GM18508 (cell line): ENCODE results near the gene TNFAIP8L2.

Experiments
- ATAC-seq: cut with Tn5 transposase; IDR thresholded peaks from one replicate; pipeline ENCODE4 v1.9.1; 2021; ENCODE audit warnings: moderate number of reproducible peaks; ENCODE audit not compliant: insufficient read depth, unreplicated experiment

Gene TNFAIP8L2

GRCh38 chr1:151145304-151146071, 11.0 kb upstream of the TNFAIP8L2 start:
- no peak for ATAC-seq

DNA sequence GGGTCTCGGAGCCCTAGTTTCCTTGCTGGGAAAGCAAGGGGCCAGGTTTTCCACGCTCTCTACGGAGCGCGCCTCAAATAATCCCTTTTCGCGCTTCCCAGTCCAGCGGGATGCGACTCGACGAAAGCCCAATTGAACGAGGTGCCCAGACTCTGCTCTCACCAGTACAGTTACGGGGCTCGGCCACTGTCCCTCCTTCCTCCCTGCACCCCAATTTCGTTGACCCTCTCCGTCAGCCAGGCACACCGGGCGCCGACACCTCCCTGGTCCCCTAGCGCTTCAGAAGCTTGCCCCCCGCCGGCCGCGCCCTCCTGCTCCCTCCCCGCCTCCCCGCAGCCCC, 10.4 kb upstream of the TNFAIP8L2 start:
- ATAC-seq: no peak

DNA sequence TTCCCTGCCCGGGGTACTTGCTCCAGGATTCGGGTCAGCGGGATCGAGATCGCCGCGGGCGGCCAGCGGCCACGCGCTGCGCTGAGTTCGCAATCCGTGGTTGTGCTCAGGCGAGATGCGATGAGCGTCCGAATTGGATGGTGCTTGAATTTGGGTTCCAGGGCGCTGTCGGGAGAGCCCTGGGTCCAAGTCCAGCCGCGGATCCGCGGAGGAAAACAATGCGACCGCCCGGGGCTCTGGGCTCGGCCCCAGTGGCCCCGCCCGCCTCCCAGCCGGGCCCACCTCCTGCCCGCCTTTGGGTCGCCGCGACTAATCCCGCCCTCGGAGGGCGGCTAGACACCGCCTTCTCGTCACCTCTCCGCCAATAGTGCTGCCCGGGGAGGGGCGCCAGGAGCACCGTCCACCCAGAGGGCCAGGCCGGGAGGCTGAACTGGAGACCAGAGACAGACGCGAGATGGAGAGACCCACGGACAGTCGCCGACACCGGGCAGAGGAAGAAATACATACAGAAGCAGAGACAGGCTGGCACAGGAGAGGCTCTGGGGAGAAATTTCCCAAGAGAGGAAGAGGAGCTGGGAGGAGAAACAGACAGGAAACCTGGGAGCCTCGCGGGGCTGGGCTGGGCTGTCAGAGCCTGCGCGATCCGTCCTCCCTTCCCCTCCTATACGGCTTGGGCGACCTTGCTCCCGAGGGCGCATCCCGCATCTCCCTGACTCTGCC, 9.9 kb upstream of the TNFAIP8L2 start, which contains the start of gene SEMA6C:
Gene SEMA6C, minus strand, starts transcription at position 220 of the 720 bp plus-strand sequence. CDS start 4,010 bp downstream, outside the sequence.
- ATAC-seq: no peak

GRCh38 chr1:151147132-151147503, 9.3 kb upstream of the TNFAIP8L2 start:
- no peak for ATAC-seq

GRCh38 chr1:151147665-151148064, 8.8 kb upstream of the TNFAIP8L2 start:
- no peak for ATAC-seq

GRCh38 chr1:151157067-151157531, 650 bp downstream of the TNFAIP8L2 start:
- ATAC-seq: no peak

DNA sequence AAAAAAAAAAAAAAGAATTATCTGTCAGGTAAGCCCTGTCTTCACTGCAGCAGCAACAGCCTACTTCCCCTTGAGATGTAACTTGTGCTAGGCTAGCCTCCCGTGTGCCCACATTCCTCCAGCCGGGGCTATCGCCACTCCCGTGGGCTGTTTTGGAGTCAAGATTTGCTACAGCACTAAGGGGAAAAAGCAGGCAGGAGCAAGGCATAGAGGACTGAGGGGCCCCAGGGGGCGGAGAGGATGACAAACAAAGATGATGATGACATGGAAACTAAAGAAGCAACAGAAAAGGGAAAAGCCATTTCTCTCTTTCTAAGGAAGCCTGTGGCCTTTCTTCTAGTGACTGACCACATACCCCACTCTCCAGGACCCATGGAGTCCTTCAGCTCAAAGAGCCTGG, 1.9 kb downstream of the TNFAIP8L2 start:
- no peak for ATAC-seq

- no peak for ATAC-seq
Measured at GRCh38 chr1:151158751-151159251, 2.4 kb downstream of the TNFAIP8L2 start.

- no peak for ATAC-seq
Measured at GRCh38 chr1:151159373-151159772, 2.9 kb downstream of the TNFAIP8L2 start.

GRCh38 chr1:151164732-151165280, 8.4 kb downstream of the TNFAIP8L2 start:
- no peak for ATAC-seq

- no peak for ATAC-seq
Measured at GRCh38 chr1:151165281-151165737, 8.9 kb downstream of the TNFAIP8L2 start.

- peak; percentile 52 for ATAC-seq
Measured at GRCh38 chr1:151165738-151166504, 9.5 kb downstream of the TNFAIP8L2 start, which contains the start of the genes LYSMD1 and SCNM1. LYSMD1 (minus strand) TSS chr1:151165902; CDS start chr1:151165258, 644 bp downstream. SCNM1 (plus strand) TSS chr1:151166144; CDS start chr1:151166153, 9 bp downstream.

- ATAC-seq: no peak
Measured at GRCh38 chr1:151166505-151166956, 10.1 kb downstream of the TNFAIP8L2 start.

GRCh38 chr1:151167116-151167515, 10.7 kb downstream of the TNFAIP8L2 start:
- no peak for ATAC-seq

GRCh38 chr1:151171190-151171589, 14.7 kb downstream of the TNFAIP8L2 start:
- ATAC-seq: no peak

GRCh38 chr1:151175041-151175741, 18.7 kb downstream of the TNFAIP8L2 start:
- no peak for ATAC-seq

DNA sequence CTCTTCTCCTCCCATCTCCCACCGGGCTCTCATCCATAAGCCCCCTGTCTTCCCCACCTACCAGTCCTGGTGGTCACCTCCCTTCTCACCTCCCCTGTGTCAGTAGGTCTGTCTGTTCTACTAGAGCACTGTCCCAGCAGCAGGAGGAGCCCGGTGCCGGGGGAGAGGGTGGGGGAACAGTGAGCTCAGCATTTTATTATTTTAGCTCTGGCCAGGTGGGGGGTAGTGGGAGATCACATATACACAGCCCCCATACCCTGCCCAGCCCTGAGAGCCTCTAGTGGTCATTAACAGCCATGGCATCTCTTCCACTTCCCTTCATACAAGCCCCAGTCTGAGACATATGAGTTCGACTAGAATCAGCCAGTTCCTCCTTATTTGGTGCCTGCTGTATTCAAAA, 19.4 kb downstream of the TNFAIP8L2 start, which contains the start of gene TMOD4:
Gene TMOD4, minus strand, starts transcription at position 119 of the 400 bp plus-strand sequence. CDS start 1,106 bp downstream, outside the sequence.
- ATAC-seq: no peak

DNA sequence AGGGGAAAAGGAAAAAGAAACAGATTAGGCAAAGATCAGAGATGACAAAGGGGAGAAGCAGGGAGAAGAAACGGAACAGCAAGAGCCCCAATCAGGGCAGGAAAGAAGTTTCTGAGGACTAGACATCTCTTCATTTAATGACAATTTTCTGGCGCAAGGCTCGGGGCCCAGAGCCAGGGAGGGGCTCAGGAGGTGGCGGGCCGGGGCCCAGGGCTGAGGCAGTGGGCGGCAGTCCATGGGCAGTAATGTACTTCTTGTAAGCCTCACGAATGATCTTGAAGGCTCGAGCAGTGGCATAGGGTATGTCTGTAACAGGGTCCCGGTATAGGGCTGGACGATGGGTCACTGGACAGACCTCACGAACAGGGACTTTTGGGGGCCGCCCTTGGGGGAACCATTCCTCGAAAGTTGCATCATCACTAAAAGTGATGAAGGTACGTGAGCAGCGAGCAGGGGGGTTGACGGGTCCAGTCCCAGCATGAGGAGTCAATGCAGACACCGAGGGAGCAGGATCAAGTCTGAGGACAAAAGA, 20.1 kb downstream of the TNFAIP8L2 start:
- ATAC-seq: no peak

GRCh38 chr1:151184211-151184610, 27.8 kb downstream of the TNFAIP8L2 start:
- ATAC-seq: no peak
